GM12878 (cell line): ENCODE results near the gene MRPL36. TPM values are rescaled to one million over a fixed set of nuclear protein-coding genes. Genes with fewer than 3 reads are reported as not detected.

Experiments used
- ATAC-seq: fragments of 200-7000 bp; cut with Tn5 transposase; 3 replicates; pipeline ENCODE4 v1.9.1; 2020; ENCODE audit warnings: mild to moderate bottlenecking, moderate library complexity
- BruUV-seq: library from RNA; stranded (reverse); fragments of 400-500 nt; replicated peaks from 2 replicates; lab custom pipeline; 2021; lab: Mats Ljungman, UMichigan
- CTCF ChIA-PET: fragments of 300-600 bp; sonication (Branson Sonifier 250); formaldehyde crosslinking; extraction: SDS; loops from one replicate; lab custom pipeline; 2021; ENCODE audit warnings: inconsistent platforms; lab: Yijun Ruan, JAX
- POLR2A ChIA-PET: fragments of 350-600 bp; formaldehyde crosslinking; extraction: SDS; loops from one replicate; lab custom pipeline; 2021; ENCODE audit warnings: inconsistent platforms; lab: Charles Lee
- RAD21 ChIA-PET: fragments of 300-600 bp; sonication (Branson Sonifier 250); formaldehyde crosslinking; loops from one replicate; lab custom pipeline; 2023; ENCODE audit warnings: antibody characterized with exemption; ENCODE audit not compliant: unreplicated experiment; lab: Charles Lee
- SMC1A ChIA-PET: fragments of 300-600 bp; sonication (Branson Sonifier 250); formaldehyde crosslinking; loops from one replicate; lab custom pipeline; 2023; ENCODE audit not compliant: unreplicated experiment, uncharacterized antibody; lab: Charles Lee
- DNase-seq: peaks from one replicate; pipeline ENCODE4 v3.0.0-alpha.2; 2011; ENCODE audit warnings: low read depth, low spot score
- FAIRE-seq: peaks from 3 replicates; lab custom pipeline; 2011; peaks lifted over from hg19 to GRCh38; lab: Jason Lieb, UNC
- H2AFZ ChIP-seq: 2 replicates; pipeline ENCODE4 v1.6.0; 2011; ENCODE audit warnings: low read depth, low read length, control low read depth; ENCODE audit not compliant: control insufficient read depth
- H3K27ac ChIP-seq: 2 replicates; pipeline ENCODE4 v1.5.1; 2011; ENCODE audit warnings: control low read depth; ENCODE audit not compliant: control insufficient read depth, insufficient read depth
- H3K27me3 ChIP-seq, 2 experiments: replicated peaks in 1 of 2; 2 replicates each; pipeline versions ENCODE4 v1.6.0 to v1.6.1; 2011; ENCODE audit warnings: low read length in 1 of 2; ENCODE audit not compliant: control insufficient read depth in 2 of 2, insufficient read depth in 2 of 2
- H3K36me3 ChIP-seq, 2 experiments: 2 replicates each; pipeline ENCODE4 v1.5.1; 2011; ENCODE audit warnings: low read length in 1 of 2; ENCODE audit not compliant: control insufficient read depth in 2 of 2, insufficient read depth in 2 of 2
- H3K4me1 ChIP-seq: 2 replicates; pipeline ENCODE4 v1.6.1; 2011; ENCODE audit warnings: mild to moderate bottlenecking, low read length, moderate library complexity, mixed read lengths; ENCODE audit not compliant: control insufficient read depth, insufficient read depth
- H3K4me2 ChIP-seq: 2 replicates; pipeline ENCODE4 v1.6.0; 2011; ENCODE audit warnings: control low read depth; ENCODE audit not compliant: control insufficient read depth, insufficient read depth
- H3K4me3 ChIP-seq: fragments of 200-600 bp; sonication (generic); 2 replicates; pipeline ENCODE4 v1.5.1; 2016
- H3K79me2 ChIP-seq: 2 replicates; pipeline ENCODE4 v1.6.0; 2011; ENCODE audit warnings: low read length; ENCODE audit not compliant: control insufficient read depth, insufficient read depth
- H3K9ac ChIP-seq: 2 replicates; pipeline ENCODE4 v1.8.0; 2011; ENCODE audit warnings: low read length, control low read depth, mixed read lengths; ENCODE audit not compliant: control insufficient read depth, insufficient read depth
- H3K9me3 ChIP-seq: replicated peaks from 3 replicates; pipeline ENCODE4 v1.5.1; 2011; ENCODE audit warnings: mild to moderate bottlenecking, low read length; ENCODE audit not compliant: control insufficient read depth, insufficient read depth
- H4K20me1 ChIP-seq: 2 replicates; pipeline ENCODE4 v1.6.0; 2011; ENCODE audit not compliant: control insufficient read depth, insufficient read depth
- CEBPB ChIP-seq, 2 experiments: fragments of 150-350 bp in 1 of 2; IDR thresholded peaks; 2 replicates each; pipeline ENCODE4 v1.6.1; 2012 to 2014; ENCODE audit warnings: low read depth in 2 of 2, low read length in 2 of 2, borderline replicate concordance in 1 of 2, inconsistent platforms in 1 of 2
- ESRRA ChIP-seq: IDR thresholded peaks from 2 replicates; pipeline ENCODE4 v1.6.1; 2012; ENCODE audit warnings: mild to moderate bottlenecking, low read length, improper control_type of control experiment
- FOS ChIP-seq: IDR thresholded peaks from 3 replicates; pipeline ENCODE4 v1.6.1; 2011; ENCODE audit warnings: borderline replicate concordance; ENCODE audit not compliant: insufficient read length; ENCODE audit errors: extremely low read depth
- HDAC2 ChIP-seq: fragments of 200-600 bp; sonication (generic); IDR thresholded peaks from 2 replicates; pipeline ENCODE4 v1.6.1; 2017
- MTA3 ChIP-seq: IDR thresholded peaks from 2 replicates; pipeline ENCODE4 v1.6.1; 2012; ENCODE audit warnings: low read length, inconsistent platforms, borderline replicate concordance
- PML ChIP-seq: IDR thresholded peaks from 2 replicates; pipeline ENCODE4 v1.6.1; 2012; ENCODE audit warnings: low read length, inconsistent platforms
- POLR2AphosphoS5 ChIP-seq: IDR thresholded peaks from 2 replicates; pipeline ENCODE4 v1.6.1; 2011; ENCODE audit warnings: mild to moderate bottlenecking, low read length, inconsistent platforms
- RFX5 ChIP-seq: IDR thresholded peaks from 2 replicates; pipeline ENCODE4 v1.6.1; 2011; ENCODE audit warnings: low read depth, low read length, improper control_type of control experiment
- STAT3 ChIP-seq: IDR thresholded peaks from 2 replicates; pipeline ENCODE4 v1.6.1; 2011; ENCODE audit warnings: low read depth, low read length, improper control_type of control experiment
- ZSCAN29 ChIP-seq: fragments of 450-650 bp; IDR thresholded peaks from 2 replicates; pipeline ENCODE4 v1.6.1; 2017; ENCODE audit warnings: mild to moderate bottlenecking, moderate library complexity
- ZZZ3 ChIP-seq: IDR thresholded peaks from 2 replicates; pipeline ENCODE4 v1.6.1; 2011; ENCODE audit warnings: low read depth; ENCODE audit not compliant: control insufficient read depth, insufficient read length
- WGBS: methylation state at CpG from one replicate; pipeline ENCODE4 v1.1.6; 2016; ENCODE audit warnings: low lambda C conversion rate; ENCODE audit not compliant: insufficient replicate concordance, insufficient coverage; ENCODE audit errors: missing lambda C conversion rate; 5-methylcytosine and 5-hydroxymethylcytosine counted together
- in situ Hi-C: fragments of 300-500 bp; cut with MboI; formaldehyde crosslinking; loops from 9 replicates; pipeline ENCODE4 v1.14.3; 2018; ENCODE audit warnings: mixed read lengths
- intact Hi-C: fragments of 100-400 bp; cut with micrococcal nuclease; formaldehyde crosslinking; loops from one replicate; pipeline ENCODE4 v1.14.2; 2022; ENCODE audit not compliant: unreplicated experiment
- polyA plus RNA-seq, 11 experiments: library from polyadenylated mRNA; depleted of rRNA in 4 of 11; unstranded in 6 of 11; stranded (reverse) in 5 of 11; fragments of >200 nt; fragmentation: Nextera tagmentation in 4 of 11; fragmentation: Illumina TruSeq in 1 of 11; extraction: Ambion mirVana in 4 of 11; extraction: Trizol in 1 of 11; gene quantifications; 1 replicate in 1 of 11; 2 replicates in 10 of 11; pipeline versions ENCODE4 v1.2.1 to v1.2.3, GENCODE V29; 2011 to 2016; ENCODE audit warnings: inconsistent platforms in 2 of 11, missing spikeins in 2 of 11, low read depth in 1 of 11
- total RNA-seq, 4 experiments: library from RNA; depleted of rRNA in 3 of 4; stranded (reverse); fragments of >200 nt in 3 of 4; fragmentation: Illumina TruSeq in 1 of 4; extraction: Trizol in 1 of 4; gene quantifications; 2 replicates each; pipeline versions ENCODE4 v1.2.1 to v1.2.3, GENCODE V29; 2013 to 2021
- TF ChIP-seq, protein P1 (sequence below): fragments of 450-650 bp; IDR thresholded peaks from 2 replicates; pipeline ENCODE4 v1.6.1; 2017; ENCODE audit warnings: mild to moderate bottlenecking, low read depth, inconsistent platforms; ENCODE audit not compliant: poor library complexity, severe bottlenecking
- TF ChIP-seq, protein P2 (sequence below), 3 experiments: IDR thresholded peaks in 2 of 3; conservative IDR thresholded peaks in 1 of 3; 2 replicates each; pipeline ENCODE4 v1.5.1; 2011; ENCODE audit warnings: low read depth in 3 of 3, low read length in 3 of 3, mild to moderate bottlenecking in 3 of 3, control low read depth in 2 of 3, moderate library complexity in 2 of 3, inconsistent platforms in 1 of 3, mixed read lengths in 1 of 3; ENCODE audit not compliant: control insufficient read depth in 2 of 3, insufficient read depth in 1 of 3; ENCODE audit errors: extremely low read depth in 1 of 3

The MRPL36 gene
- total and polyA plus RNA-seq, 10 of the 15 experiments (the other 5 are each of a cell fraction or from before 2014, with no cell fraction given), result 89.2 to 559 (median 152) TPM

DNA sequence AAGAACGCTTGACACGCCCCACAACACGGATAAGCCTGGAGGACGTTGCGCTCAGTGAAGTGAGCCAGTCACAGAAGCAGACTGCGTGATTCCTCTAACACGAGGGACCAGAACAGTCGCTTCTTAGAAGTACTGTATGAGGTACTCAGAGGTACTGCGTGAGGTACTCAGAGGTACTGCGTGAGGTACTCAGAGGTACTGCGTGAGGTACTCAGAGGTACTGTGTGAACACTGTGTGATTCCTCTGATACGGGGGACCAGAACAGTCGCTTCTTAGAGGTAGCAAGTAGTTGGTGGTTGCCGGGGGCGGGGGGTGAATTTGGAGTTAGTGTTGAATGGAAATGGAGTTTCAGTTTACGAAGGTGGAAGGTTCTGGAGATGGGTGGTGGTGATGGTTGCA is 7.3 kb upstream of the MRPL36 start:
- no peak overlapping the region for H3K27ac ChIP-seq
- ChIA-PET CTCF (no interaction called here), POLR2A (no interaction called here), SMC1A (no interaction called here)
- no peak overlapping the region for H2AFZ ChIP-seq
- WGBS, result 85% methylated on average over 16 of the region's 16 CpGs
- no peak for TF ChIP-seq STAT3
- TF ChIP-seq ZSCAN29, result no peak
- TF ChIP-seq FOS, result no peak
- no peak for TF ChIP-seq ESRRA
- peak; percentile 19; the same call in 1 of the 2 replicates for TF ChIP-seq POLR2AphosphoS5
- no peak for TF ChIP-seq CEBPB (IDR thresholded peaks at IDR 0.05; ENCODE audit: borderline replicate concordance in 1 of 2, low read depth in 2 of 2, low read length in 2 of 2)
- TF ChIP-seq, all 136 proteins: peak for 1
- Histone ChIP-seq H3K4me2 (no peak overlapping the region), H3K36me3 (peaks cover 26 to 32% of the 10 kb centered on the region in 2 experiments), H3K4me3 (no peak overlapping the region), H3K4me1 (no peaks in the 10 kb centered on the region), H3K9me3 (no peaks in the 10 kb centered on the region), H4K20me1 (no peaks in the 10 kb centered on the region; the same call in 1 of the 2 replicates), H3K79me2 (peaks cover 19% of the 10 kb centered on the region), H3K27me3 (no peaks in the 10 kb centered on the region), H3K9ac (no peak overlapping the region)
- in situ Hi-C loops (no loop called here), intact Hi-C loops (loop anchor here (10.0 kb wide), 1 partner anchor 72 kb away; no protein-coding TSS in a partner anchor)
- RAD21 ChIA-PET, result no interaction called here
- peak; percentile 41 for ATAC-seq
- no TSS peak for BruUV-seq
- FAIRE-seq, result no peak
- DNase-seq, result no peak

DNA sequence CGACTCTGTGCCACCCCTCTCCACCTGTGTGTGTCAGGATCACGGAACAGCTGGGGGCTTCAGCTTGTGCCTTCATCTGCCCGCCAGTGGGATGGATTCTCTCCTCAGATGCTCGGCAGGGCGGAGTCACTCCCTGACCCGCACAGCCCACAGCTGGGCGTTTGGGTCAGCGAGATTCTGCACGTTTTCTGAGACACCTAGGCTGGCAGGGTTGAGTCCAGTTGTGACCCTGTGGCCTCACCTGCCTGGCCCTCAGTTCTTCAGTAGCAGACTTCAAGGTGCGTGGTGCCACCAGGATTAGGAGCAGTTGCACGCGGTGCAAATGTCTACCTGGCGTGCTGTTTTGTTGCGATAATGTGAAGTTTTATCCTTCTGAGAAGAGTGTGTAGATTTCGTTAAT is 6.6 kb upstream of the MRPL36 start:
- no peaks in the 10 kb centered on the region for H3K27me3 ChIP-seq
- H3K4me2 ChIP-seq, result no peak overlapping the region
- no peak overlapping the region for H3K9ac ChIP-seq
- no peak for DNase-seq
- FAIRE-seq, result no peak
- in situ Hi-C loops (no loop called here), intact Hi-C loops (loop anchor here (10.0 kb wide), 1 partner anchor 71 kb away; no protein-coding TSS in a partner anchor)
- ChIA-PET SMC1A (no interaction called here), CTCF (no interaction called here), POLR2A (interaction anchor here (0.6 kb wide), 1 partner anchor 72 kb away, joined by 3 read pairs; no protein-coding TSS in a partner anchor), RAD21 (no interaction called here)
- H4K20me1 ChIP-seq, result no peaks in the 10 kb centered on the region; the same call in 1 of the 2 replicates
- H3K79me2 ChIP-seq, result peaks cover 27% of the 10 kb centered on the region
- H3K27ac ChIP-seq, result no peak overlapping the region
- peaks cover 26 to 31% of the 10 kb centered on the region in 2 experiments for H3K36me3 ChIP-seq
- 91% methylated on average over 15 of the region's 15 CpGs for WGBS
- TF ChIP-seq HDAC2, result no peak
- TF ChIP-seq, protein P1, sequence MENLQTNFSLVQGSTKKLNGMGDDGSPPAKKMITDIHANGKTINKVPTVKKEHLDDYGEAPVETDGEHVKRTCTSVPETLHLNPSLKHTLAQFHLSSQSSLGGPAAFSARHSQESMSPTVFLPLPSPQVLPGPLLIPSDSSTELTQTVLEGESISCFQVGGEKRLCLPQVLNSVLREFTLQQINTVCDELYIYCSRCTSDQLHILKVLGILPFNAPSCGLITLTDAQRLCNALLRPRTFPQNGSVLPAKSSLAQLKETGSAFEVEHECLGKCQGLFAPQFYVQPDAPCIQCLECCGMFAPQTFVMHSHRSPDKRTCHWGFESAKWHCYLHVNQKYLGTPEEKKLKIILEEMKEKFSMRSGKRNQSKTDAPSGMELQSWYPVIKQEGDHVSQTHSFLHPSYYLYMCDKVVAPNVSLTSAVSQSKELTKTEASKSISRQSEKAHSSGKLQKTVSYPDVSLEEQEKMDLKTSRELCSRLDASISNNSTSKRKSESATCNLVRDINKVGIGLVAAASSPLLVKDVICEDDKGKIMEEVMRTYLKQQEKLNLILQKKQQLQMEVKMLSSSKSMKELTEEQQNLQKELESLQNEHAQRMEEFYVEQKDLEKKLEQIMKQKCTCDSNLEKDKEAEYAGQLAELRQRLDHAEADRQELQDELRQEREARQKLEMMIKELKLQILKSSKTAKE, result no peak
- no peak for TF ChIP-seq MTA3
- TF ChIP-seq RFX5, result no peak
- no peak for TF ChIP-seq PML
- TF ChIP-seq ZZZ3, result no peak
- TF ChIP-seq, protein P2, sequence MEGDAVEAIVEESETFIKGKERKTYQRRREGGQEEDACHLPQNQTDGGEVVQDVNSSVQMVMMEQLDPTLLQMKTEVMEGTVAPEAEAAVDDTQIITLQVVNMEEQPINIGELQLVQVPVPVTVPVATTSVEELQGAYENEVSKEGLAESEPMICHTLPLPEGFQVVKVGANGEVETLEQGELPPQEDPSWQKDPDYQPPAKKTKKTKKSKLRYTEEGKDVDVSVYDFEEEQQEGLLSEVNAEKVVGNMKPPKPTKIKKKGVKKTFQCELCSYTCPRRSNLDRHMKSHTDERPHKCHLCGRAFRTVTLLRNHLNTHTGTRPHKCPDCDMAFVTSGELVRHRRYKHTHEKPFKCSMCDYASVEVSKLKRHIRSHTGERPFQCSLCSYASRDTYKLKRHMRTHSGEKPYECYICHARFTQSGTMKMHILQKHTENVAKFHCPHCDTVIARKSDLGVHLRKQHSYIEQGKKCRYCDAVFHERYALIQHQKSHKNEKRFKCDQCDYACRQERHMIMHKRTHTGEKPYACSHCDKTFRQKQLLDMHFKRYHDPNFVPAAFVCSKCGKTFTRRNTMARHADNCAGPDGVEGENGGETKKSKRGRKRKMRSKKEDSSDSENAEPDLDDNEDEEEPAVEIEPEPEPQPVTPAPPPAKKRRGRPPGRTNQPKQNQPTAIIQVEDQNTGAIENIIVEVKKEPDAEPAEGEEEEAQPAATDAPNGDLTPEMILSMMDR (IDR thresholded peaks at IDR 0.05 in 2 of 3, conservative IDR thresholded peaks at IDR 0.05 in 1 of 3; ENCODE audit: control insufficient read depth in 2 of 3, extremely low read depth in 1 of 3, insufficient read depth in 1 of 3, low read depth in 3 of 3, low read length in 3 of 3), result no peak
- no peak for ATAC-seq
- no peaks in the 10 kb centered on the region for H3K4me1 ChIP-seq
- no peak overlapping the region for H3K4me3 ChIP-seq
- no TSS peak for BruUV-seq
- no peak overlapping the region for H2AFZ ChIP-seq
- H3K9me3 ChIP-seq, result no peaks in the 10 kb centered on the region
